NCI-H2107 treated with DMSO at 0.1 percent for 48 hours (cell line): ENCODE measurements around the gene MGLL.

Experiments used
- DNase-seq: peaks from one replicate; lab custom pipeline; 2025; ENCODE audit not compliant: unreplicated experiment; lab: John Stamatoyannopoulos, UW

Gene MGLL

GRCh38 chr3:127835993-127836882 is 13.9 kb upstream of the MGLL start:
- no peak for DNase-seq

GRCh38 chr3:127834771-127835170 is 12.5 kb upstream of the MGLL start:
- DNase-seq: no peak

DNA sequence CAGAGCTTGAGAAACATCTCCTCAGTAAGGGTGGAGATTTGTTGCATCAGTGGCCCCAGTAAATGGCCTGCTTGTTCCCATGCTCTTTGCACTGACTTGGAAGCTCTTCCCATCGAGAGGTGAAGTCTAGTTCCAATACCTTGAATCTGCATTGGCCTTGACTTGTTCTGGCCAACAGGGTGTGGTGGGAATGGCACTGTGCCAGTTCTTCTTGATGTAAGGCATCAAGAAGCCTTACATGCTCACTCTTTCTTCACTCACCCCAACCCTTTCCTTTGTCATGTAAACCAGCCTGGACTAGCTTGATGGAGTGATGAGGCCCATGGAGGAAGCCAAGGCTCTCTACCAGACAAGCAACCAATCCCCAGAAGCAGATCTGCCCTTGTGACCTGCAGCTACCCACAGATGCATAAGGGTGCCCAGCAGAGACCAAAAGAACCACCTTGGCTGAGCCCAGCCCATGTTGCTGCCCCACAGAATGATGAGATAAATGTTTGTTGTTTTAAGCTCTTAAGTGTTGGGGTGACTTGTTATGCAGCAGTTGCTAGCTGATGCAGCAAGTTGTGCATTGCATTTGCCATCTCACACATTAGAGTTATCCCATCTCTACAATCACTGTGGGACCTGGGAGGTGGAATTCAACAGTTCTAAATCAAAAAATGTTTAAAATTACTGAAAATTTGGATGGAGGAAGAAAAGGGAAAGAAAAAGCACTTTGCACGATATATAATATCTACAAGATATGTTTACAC is 11.1 kb upstream of the MGLL start:
- no peak for DNase-seq

- DNase-seq: no peak
Observed at GRCh38 chr3:127831723-127832172, 9.4 kb upstream of the MGLL start.

- DNase-seq: no peak
Observed at GRCh38 chr3:127829537-127829936, 7.2 kb upstream of the MGLL start.

- DNase-seq: no peak
Observed at GRCh38 chr3:127827808-127828207, 5.5 kb upstream of the MGLL start.

DNA sequence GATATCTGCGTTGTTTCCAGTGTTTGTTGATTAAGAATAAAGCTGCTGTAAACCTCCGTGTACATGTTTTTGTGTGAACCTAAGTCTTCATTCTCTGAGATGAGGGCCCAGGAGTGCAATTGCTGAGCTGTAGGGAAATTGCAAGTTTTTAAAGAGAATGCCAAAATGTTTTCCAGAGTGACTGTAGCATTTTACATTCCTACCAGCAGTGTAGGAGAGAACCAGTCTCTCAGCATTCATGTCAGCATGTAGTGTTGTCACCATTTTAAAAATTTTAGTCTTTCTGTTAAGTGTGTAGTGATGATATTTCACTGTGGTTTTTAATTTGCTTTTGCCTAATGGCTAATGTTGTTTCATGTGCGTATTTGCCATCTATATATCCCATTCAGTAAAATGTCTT is 3.4 kb upstream of the MGLL start:
- no peak for DNase-seq

GRCh38 chr3:127824151-127824825 is 2.0 kb upstream of the MGLL start:
- no peak for DNase-seq

- DNase-seq: no peak
Observed at GRCh38 chr3:127823426-127823857, 1.1 kb upstream of the MGLL start.

DNA sequence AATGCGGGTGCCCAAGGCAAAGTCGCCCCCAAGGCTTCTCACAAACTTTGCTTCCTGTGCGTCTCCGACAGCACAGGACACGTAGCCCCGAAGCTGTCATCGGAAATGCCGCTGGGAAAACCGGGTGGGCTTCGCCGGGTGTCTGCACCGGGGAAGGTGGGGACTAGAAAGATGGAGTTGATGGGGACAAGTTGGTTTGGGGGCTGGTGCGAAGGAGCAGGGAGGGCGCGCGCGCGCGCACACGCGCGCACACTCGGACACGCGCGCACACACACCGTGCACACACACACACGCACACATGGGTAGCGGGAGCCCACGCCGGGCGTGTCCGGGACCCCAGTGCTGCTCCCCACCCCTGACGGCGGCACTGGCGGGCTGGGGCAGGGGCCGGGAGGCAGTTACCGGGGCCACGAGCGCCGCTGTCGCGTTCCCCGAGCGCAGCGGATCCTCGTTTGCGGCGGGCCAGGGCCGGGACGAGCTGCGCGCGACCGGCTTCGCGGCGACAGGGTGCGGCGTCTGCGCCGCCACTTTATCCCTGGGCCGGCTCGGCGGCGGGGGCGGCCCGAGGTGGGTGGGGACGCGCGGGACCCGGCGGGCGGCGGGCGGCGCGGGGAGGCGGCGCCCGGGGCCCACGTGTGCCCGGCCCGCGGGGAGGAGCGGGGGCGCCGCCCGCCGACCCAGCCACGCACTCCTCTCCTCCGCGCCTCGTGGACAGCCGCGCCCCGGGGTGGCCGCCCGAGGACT is 539 bp upstream of the MGLL start:
- DNase-seq: no peak

- DNase-seq: no peak
Observed at GRCh38 chr3:127821394-127821793, 921 bp downstream of the MGLL start.

DNA sequence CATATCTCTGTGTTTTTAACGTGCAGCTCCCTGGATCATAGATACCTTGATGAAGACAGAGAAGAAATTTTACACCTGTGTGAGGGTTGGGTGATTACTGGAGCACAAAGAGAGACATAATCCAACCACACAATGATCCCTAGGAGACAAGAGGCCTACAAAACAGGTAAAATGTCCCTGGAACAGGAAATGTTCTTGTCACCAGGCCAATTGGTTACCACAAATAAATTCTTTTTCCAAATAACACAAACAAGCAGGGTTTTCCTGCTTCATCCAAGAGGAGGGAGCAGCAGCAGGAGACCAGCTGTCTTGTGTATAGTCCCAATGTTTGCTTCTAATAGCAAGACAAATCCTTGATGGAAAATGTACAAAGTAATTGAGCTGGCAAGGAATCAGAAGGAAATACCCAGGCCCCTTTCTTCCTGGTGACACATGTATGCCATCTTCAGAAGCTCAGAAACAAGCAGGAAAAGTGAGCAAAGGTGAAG is 1.4 kb downstream of the MGLL start:
- peak; percentile 98 for DNase-seq

DNA sequence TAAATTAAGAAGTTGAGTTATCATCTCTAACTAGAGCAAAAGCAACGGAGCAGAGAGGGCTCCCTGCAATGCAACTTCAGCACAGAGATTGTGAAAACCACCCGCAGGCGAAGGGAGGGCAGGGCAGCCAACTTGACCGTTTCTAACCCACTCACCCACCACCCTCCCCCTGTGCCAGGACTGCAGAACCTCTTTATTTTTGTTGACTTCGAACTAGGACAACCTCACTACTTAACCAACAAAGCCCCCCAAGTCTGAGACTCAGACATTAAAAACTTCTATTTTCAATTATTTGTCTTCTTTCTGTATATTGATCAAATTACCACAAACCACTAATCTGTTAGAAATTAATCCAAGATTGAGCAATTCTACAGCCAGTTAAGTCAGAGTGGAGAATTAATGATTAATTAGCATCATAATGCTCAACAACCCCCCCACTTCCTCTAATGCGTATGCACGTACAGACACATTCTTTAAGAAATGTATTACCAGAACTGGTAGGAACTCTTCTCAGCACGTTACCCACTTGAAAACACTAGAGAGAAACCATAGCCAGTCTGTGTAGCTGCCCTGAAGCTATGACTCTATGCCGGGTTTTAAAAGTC is 2.0 kb downstream of the MGLL start:
- peak; percentile 35 for DNase-seq

GRCh38 chr3:127819656-127820055 is 2.7 kb downstream of the MGLL start:
- no peak for DNase-seq

GRCh38 chr3:127819086-127819485 is 3.2 kb downstream of the MGLL start:
- DNase-seq: peak; percentile 82

DNA sequence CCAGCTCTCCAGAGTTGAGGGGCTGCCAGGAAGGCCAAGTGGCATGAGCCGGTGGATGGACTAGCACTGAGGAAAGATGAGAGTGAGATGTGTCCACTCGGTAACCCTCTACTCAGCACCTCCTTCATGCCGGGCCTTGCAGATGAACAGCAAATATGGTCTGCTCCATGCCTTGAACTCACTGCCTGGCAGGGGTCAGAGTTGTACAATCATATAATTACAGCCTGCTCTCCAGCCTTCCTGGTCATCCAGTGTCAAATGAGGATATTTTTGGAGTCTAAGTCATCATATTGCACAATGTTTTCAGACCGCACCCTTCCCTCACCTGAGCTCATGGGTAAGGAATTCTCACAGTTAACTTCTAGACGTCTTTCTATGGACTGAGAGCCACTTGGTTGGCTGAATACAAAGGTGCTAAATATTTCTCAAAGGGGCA is 4.9 kb downstream of the MGLL start:
- DNase-seq: no peak

- DNase-seq: no peak
Observed at GRCh38 chr3:127816783-127817405, 5.4 kb downstream of the MGLL start.

- DNase-seq: peak; percentile 70
Observed at GRCh38 chr3:127815641-127816605, 6.4 kb downstream of the MGLL start.

GRCh38 chr3:127815001-127815400 is 7.3 kb downstream of the MGLL start:
- no peak for DNase-seq
